H1 (cell line): ENCODE measurements around the gene YPEL5. TPM values are rescaled to one million over a fixed set of nuclear protein-coding genes. Genes with fewer than 3 reads are reported as not detected.

ENCODE experiments used
- CTCF ChIA-PET: fragments of 300-600 bp; sonication (Branson Sonifier 250); formaldehyde crosslinking; loops from one replicate; lab custom pipeline; 2021; ENCODE audit not compliant: partially characterized antibody; lab: Charles Lee
- POLR2A ChIA-PET: fragments of 300-600 bp; sonication (Branson Sonifier 250); formaldehyde crosslinking; loops from one replicate; lab custom pipeline; 2021; ENCODE audit warnings: inconsistent platforms; ENCODE audit not compliant: partially characterized antibody; lab: Charles Lee
- DNase-seq, 2 experiments: peaks; one replicate each; pipeline versions ENCODE4 v3.0.0 to v3.0.0-alpha.2; 2010 to 2022; ENCODE audit warnings: low spot score in 2 of 2, low read depth in 1 of 2, mixed read lengths in 1 of 2
- FAIRE-seq: peaks from 2 replicates; lab custom pipeline; 2011; peaks lifted over from hg19 to GRCh38; lab: Jason Lieb, UNC
- H2AFZ ChIP-seq: 2 replicates; pipeline ENCODE4 v1.8.1; 2012; ENCODE audit warnings: low read length, inconsistent platforms
- H2AK5ac ChIP-seq: 2 replicates; pipeline ENCODE4 v1.6.1; 2013; ENCODE audit warnings: low read depth, low read length
- H2BK120ac ChIP-seq: replicated peaks from 2 replicates; pipeline ENCODE3; 2013; ENCODE audit warnings: low read depth, low read length, inconsistent platforms
- H2BK12ac ChIP-seq: 2 replicates; pipeline ENCODE4 v1.6.1; 2013; ENCODE audit warnings: low read depth, low read length
- H2BK15ac ChIP-seq: 2 replicates; pipeline ENCODE4 v1.6.1; 2013; ENCODE audit warnings: low read length
- H2BK20ac ChIP-seq: 2 replicates; pipeline ENCODE4 v1.6.1; 2013; ENCODE audit warnings: low read length
- H2BK5ac ChIP-seq: 2 replicates; pipeline ENCODE4 v1.6.1; 2013; ENCODE audit warnings: low read depth, low read length
- H3K14ac ChIP-seq: 2 replicates; pipeline ENCODE4 v1.6.1; 2013; ENCODE audit warnings: inconsistent platforms; ENCODE audit not compliant: insufficient read length
- H3K18ac ChIP-seq: 2 replicates; pipeline ENCODE4 v1.6.1; 2013; ENCODE audit warnings: low read length; ENCODE audit errors: extremely low read depth
- H3K23ac ChIP-seq: 2 replicates; pipeline ENCODE4 v1.6.1; 2013; ENCODE audit warnings: inconsistent platforms; ENCODE audit not compliant: insufficient read length
- H3K23me2 ChIP-seq: 2 replicates; pipeline ENCODE4 v1.6.1; 2013; ENCODE audit warnings: low read depth, low read length
- H3K27ac ChIP-seq: 2 replicates; pipeline ENCODE4 v1.6.1; 2011; ENCODE audit warnings: low read depth, low read length, inconsistent platforms
- H3K27me3 ChIP-seq, 4 experiments: replicated peaks in 1 of 4; 1 replicate in 1 of 4; 2 replicates in 3 of 4; pipeline versions ENCODE4 v1.6.1 to v1.8.1; 2011 to 2013; ENCODE audit warnings: low read length in 3 of 4, mild to moderate bottlenecking in 3 of 4, inconsistent platforms in 2 of 4, mixed read lengths in 2 of 4, moderate library complexity in 1 of 4; ENCODE audit not compliant: control insufficient read depth in 3 of 4, insufficient read depth in 3 of 4; ENCODE audit errors: extremely low read depth in 1 of 4
- H3K36me3 ChIP-seq, 4 experiments: 2 replicates each; pipeline versions ENCODE4 v1.6.1 to v1.8.1; 2011 to 2013; ENCODE audit warnings: mild to moderate bottlenecking in 4 of 4, low read length in 3 of 4, moderate library complexity in 2 of 4, control low read depth in 1 of 4, inconsistent platforms in 1 of 4; ENCODE audit not compliant: insufficient read depth in 4 of 4, control insufficient read depth in 2 of 4
- H3K4ac ChIP-seq: replicated peaks from 2 replicates; pipeline ENCODE3; 2013; ENCODE audit warnings: low read length, low read depth, mixed read lengths, inconsistent platforms; ENCODE audit not compliant: insufficient read length
- H3K4me1 ChIP-seq, 4 experiments: replicated peaks in 1 of 4; 1 replicate in 1 of 4; 2 replicates in 3 of 4; pipeline versions ENCODE4 v1.6.1 to v1.8.1; 2011 to 2013; ENCODE audit warnings: low read length in 3 of 4, inconsistent platforms in 2 of 4, mixed read lengths in 1 of 4; ENCODE audit not compliant: insufficient read depth in 4 of 4, control insufficient read depth in 3 of 4
- H3K4me2 ChIP-seq, 2 experiments: 2 replicates each; pipeline versions ENCODE4 v1.6.1 to v1.8.1; 2011 to 2013; ENCODE audit warnings: low read depth in 2 of 2, low read length in 2 of 2, control low read depth in 1 of 2, inconsistent platforms in 1 of 2, mild to moderate bottlenecking in 1 of 2; ENCODE audit not compliant: insufficient read depth in 1 of 2
- H3K4me3 ChIP-seq, 4 experiments: fragments of 200-600, 300-600 bp in 1 of 4; sonication (generic), shearing (Covaris generic), sonication (Bioruptor Twin) in 1 of 4; 2 replicates each; pipeline versions ENCODE4 v1.5.1 to v1.8.1; 2011 to 2016; ENCODE audit warnings: low read length in 4 of 4, low read depth in 3 of 4, control low read depth in 2 of 4, inconsistent platforms in 2 of 4, mild to moderate bottlenecking in 2 of 4, mixed read lengths in 1 of 4, moderate library complexity in 1 of 4; ENCODE audit not compliant: insufficient read depth in 2 of 4; ENCODE audit errors: extremely low read depth in 1 of 4
- H3K56ac ChIP-seq: replicated peaks from 2 replicates; pipeline ENCODE3; 2013; ENCODE audit warnings: low read depth, mild to moderate bottlenecking, mixed read lengths, low read length, inconsistent platforms; ENCODE audit not compliant: insufficient read length
- H3K79me1 ChIP-seq: 2 replicates; pipeline ENCODE4 v1.6.1; 2013; ENCODE audit warnings: low read depth, low read length, control low read depth
- H3K79me2 ChIP-seq, 2 experiments: 2 replicates each; pipeline versions ENCODE4 v1.6.1 to v1.8.1; 2012 to 2013; ENCODE audit warnings: low read length in 2 of 2, mild to moderate bottlenecking in 2 of 2, inconsistent platforms in 1 of 2; ENCODE audit not compliant: insufficient read depth in 2 of 2, control insufficient read depth in 1 of 2
- H3K9ac ChIP-seq, 4 experiments: replicated peaks in 1 of 4; 1 replicate in 1 of 4; 2 replicates in 3 of 4; pipeline versions ENCODE4 v1.6.1 to v1.8.1; 2011 to 2013; ENCODE audit warnings: low read depth in 3 of 4, low read length in 3 of 4, control low read depth in 2 of 4, mild to moderate bottlenecking in 2 of 4, moderate library complexity in 2 of 4, inconsistent platforms in 1 of 4; ENCODE audit errors: extremely low read depth in 1 of 4
- H3K9me3 ChIP-seq, 2 experiments: 2 replicates each; pipeline versions ENCODE4 v1.6.1 to v1.8.1; 2012 to 2013; ENCODE audit warnings: mild to moderate bottlenecking in 2 of 2, moderate library complexity in 2 of 2, control low read depth in 1 of 2, inconsistent platforms in 1 of 2, low read depth in 1 of 2, low read length in 1 of 2, mixed read lengths in 1 of 2; ENCODE audit not compliant: insufficient read depth in 2 of 2
- H4K20me1 ChIP-seq, 2 experiments: replicated peaks in 1 of 2; 2 replicates each; pipeline versions ENCODE3 to v1.8.1; 2011 to 2013; ENCODE audit warnings: inconsistent platforms in 2 of 2, low read length in 2 of 2, mild to moderate bottlenecking in 1 of 2; ENCODE audit not compliant: insufficient read depth in 2 of 2, control insufficient read depth in 1 of 2
- H4K5ac ChIP-seq: 2 replicates; pipeline ENCODE4 v1.6.1; 2013; ENCODE audit warnings: low read length, low read depth, mixed read lengths, inconsistent platforms; ENCODE audit not compliant: insufficient read length
- H4K8ac ChIP-seq: 2 replicates; pipeline ENCODE4 v1.8.0; 2013; ENCODE audit warnings: mild to moderate bottlenecking, moderate library complexity, low read length, inconsistent platforms; ENCODE audit not compliant: insufficient read depth; ENCODE audit errors: extremely low read depth
- H4K91ac ChIP-seq: replicated peaks from 2 replicates; pipeline ENCODE3; 2013; ENCODE audit warnings: low read length, mixed read lengths, inconsistent platforms; ENCODE audit not compliant: insufficient read length
- BCL11A ChIP-seq, 2 experiments: IDR thresholded peaks; one replicate each; pipeline ENCODE4 v1.6.1; 2011; ENCODE audit warnings: low read depth in 2 of 2, low read length in 2 of 2, mild to moderate bottlenecking in 2 of 2
- POLR2A ChIP-seq, 2 experiments: IDR thresholded peaks; 1 replicate in 1 of 2; 2 replicates in 1 of 2; pipeline ENCODE4 v1.6.1; 2011; ENCODE audit warnings: low read depth in 2 of 2, low read length in 2 of 2, mild to moderate bottlenecking in 2 of 2; ENCODE audit errors: control extremely low read depth in 1 of 2
- POU5F1 ChIP-seq: IDR thresholded peaks from 2 replicates; pipeline ENCODE4 v1.6.1; 2011; ENCODE audit warnings: low read depth, mild to moderate bottlenecking, low read length, moderate library complexity
- RAD21 ChIP-seq, 2 experiments: IDR thresholded peaks in 1 of 2; conservative IDR thresholded peaks in 1 of 2; 2 replicates each; pipeline ENCODE4 v1.6.1; 2011; ENCODE audit warnings: low read depth in 2 of 2, low read length in 2 of 2, improper control_type of control experiment in 1 of 2, inconsistent platforms in 1 of 2, mild to moderate bottlenecking in 1 of 2, moderate library complexity in 1 of 2
- RNF2 ChIP-seq: fragments of 200-900, 300-1000 bp; sonication (generic); IDR thresholded peaks from 2 replicates; pipeline ENCODE4 v1.7.1; 2016; ENCODE audit warnings: borderline replicate concordance, low read depth, mild to moderate bottlenecking, antibody characterized with exemption, low read length; ENCODE audit not compliant: poor library complexity, severe bottlenecking; ENCODE audit errors: missing control alignments
- SAP30 ChIP-seq: fragments of 300-600 bp; sonication (generic); IDR thresholded peaks from 2 replicates; pipeline ENCODE4 v1.7.1; 2012; ENCODE audit warnings: low read length, moderate library complexity, mild to moderate bottlenecking, inconsistent platforms; ENCODE audit not compliant: insufficient read depth, insufficient replicate concordance
- SIN3A ChIP-seq, 2 experiments: IDR thresholded peaks in 1 of 2; conservative IDR thresholded peaks in 1 of 2; 2 replicates each; pipeline ENCODE4 v1.6.1; 2011 to 2012; ENCODE audit warnings: low read length in 2 of 2, improper control_type of control experiment in 1 of 2, low read depth in 1 of 2, mild to moderate bottlenecking in 1 of 2
- USF2 ChIP-seq: IDR thresholded peaks from 2 replicates; pipeline ENCODE4 v1.6.1; 2011; ENCODE audit warnings: low read length, improper control_type of control experiment
- YY1 ChIP-seq: IDR thresholded peaks from 2 replicates; pipeline ENCODE4 v1.6.1; 2011; ENCODE audit warnings: low read depth, mild to moderate bottlenecking, low read length
- WGBS, 2 experiments: shearing (Covaris generic) in 1 of 2; methylation state at CpG; one replicate each; pipeline versions ENCODE4 v1.1.6 to v1.1.7; 2013 to 2015; ENCODE audit warnings: low lambda C conversion rate in 2 of 2, mixed read lengths in 2 of 2, inconsistent platforms in 1 of 2, low coverage in 1 of 2, missing lambda C conversion rate in 1 of 2; ENCODE audit not compliant: insufficient replicate concordance in 2 of 2, insufficient coverage in 1 of 2, insufficient read length in 1 of 2; ENCODE audit errors: extremely low coverage in 1 of 2, missing lambda C conversion rate in 1 of 2; 5-methylcytosine and 5-hydroxymethylcytosine counted together
- polyA plus RNA-seq, 7 experiments: library from polyadenylated mRNA; depleted of rRNA in 3 of 7; stranded (reverse) in 5 of 7; unstranded in 2 of 7; fragments of >200 nt in 5 of 7; fragments of 200-250 nt in 2 of 7; gene quantifications; 1 replicate in 5 of 7; 2 replicates in 1 of 7; 4 replicates in 1 of 7; pipeline versions ENCODE4 v1.2.1 to v1.2.3, GENCODE V29; 2011 to 2013; ENCODE audit warnings: missing spikeins in 2 of 7, mixed read lengths in 2 of 7
- total RNA-seq: library from RNA; stranded (reverse); fragmentation: NEBNext Ultra II Directional; extraction: Animal tissue kit (Norgen Biotek cat#: 25700); gene quantifications from 2 replicates; pipeline ENCODE4 v1.2.1, GENCODE V29; 2021

The YPEL5 gene
- total and polyA plus RNA-seq, 2 of the 8 experiments (the other 6 are each of a cell fraction or from before 2014, with no cell fraction given) = 18.5 to 28.0 TPM

DNA sequence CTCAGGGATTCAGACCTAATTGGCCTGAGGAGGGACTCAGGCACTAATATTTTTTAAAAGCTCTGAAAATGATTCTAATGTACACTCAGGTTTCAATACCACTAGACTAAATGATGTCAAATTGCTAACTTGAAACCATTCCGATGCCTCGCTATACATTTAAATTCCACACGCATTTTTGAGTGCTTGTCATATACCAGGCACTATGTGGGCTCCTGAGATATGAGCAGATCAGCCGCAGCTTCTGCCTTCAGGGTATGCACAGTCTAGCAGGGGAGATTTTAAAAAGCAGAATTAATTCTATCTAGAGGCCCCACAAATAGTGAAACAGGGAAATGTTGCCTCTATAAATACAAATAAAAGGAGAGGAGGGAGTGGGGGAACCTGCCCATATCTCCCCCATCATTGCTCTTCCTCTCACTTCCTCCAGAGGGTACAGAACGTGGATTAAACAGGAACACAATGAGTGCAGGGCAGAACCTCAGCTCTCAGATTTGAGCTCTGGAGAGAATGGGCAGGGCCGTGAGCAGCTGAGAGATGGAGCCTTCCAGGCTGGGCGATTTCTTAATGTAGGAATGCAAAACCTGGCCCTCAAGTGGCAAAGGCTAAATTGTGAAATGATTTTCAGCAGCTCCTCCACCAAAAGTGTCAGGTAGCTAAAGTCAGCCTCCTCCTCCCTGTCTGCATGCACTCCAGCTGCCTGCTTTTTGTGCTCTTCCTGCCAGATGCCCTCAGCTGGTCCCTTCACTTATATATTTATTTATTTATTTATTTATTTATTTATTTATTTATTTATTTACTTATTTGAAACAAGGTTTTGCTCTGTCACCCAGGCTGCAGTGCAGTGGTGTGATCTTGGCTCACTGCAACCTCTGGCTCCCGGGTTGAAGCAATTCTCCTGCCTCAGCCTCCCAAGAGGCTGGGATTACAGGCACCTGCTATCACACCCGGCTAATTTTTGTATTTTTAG, 59.9 kb downstream of the YPEL5 start:
- Histone ChIP-seq H2BK5ac (no peak overlapping the region), H3K27me3 (no peaks in the 10 kb centered on the region), H3K36me3 (no peaks in the 10 kb centered on the region), H2AK5ac (no peak overlapping the region), H3K27ac (no peak overlapping the region), H4K5ac (no peak overlapping the region), H3K23ac (no peak overlapping the region), H3K79me2 (no peaks in the 10 kb centered on the region), H3K4me3 (no peak overlapping the region), H3K23me2 (no peaks in the 10 kb centered on the region), H3K79me1 (no peaks in the 10 kb centered on the region), H4K91ac (no peak overlapping the region), H3K14ac (no peak overlapping the region), H3K4ac (no peak overlapping the region), H3K9me3 (no peaks in the 10 kb centered on the region), H4K8ac (no peak overlapping the region), H3K56ac (no peak overlapping the region), H2BK120ac (no peak overlapping the region), H3K9ac (no peak overlapping the region), H2AFZ (no peak overlapping the region), H3K18ac (no peak overlapping the region), H2BK20ac (no peak overlapping the region), H2BK12ac (no peak overlapping the region), H4K20me1 (no peaks in the 10 kb centered on the region), H2BK15ac (no peak overlapping the region), H3K4me1 (peaks cover 0 to 4% (median 2%) of the 10 kb centered on the region in 4 experiments; a peak in 3 of 7 replicates), H3K4me2 (no peak overlapping the region)
- 86% methylated on average over 9 of the region's 9 CpGs; no CpG with 5 or more reads in 1 of the 2 experiments for WGBS, 2 experiments
- no peak for DNase-seq
- ChIA-PET POLR2A (interaction anchor here (0.7 to 1.3 kb wide), 2 partner anchors 32 to 225 kb away, joined by 3 read pairs; no protein-coding TSS in a partner anchor), CTCF (interaction anchor here (0.5 to 5.7 kb wide), 24 partner anchors 10 to 503 kb away, joined by 3 to 143 read pairs (median 3); no protein-coding TSS in a partner anchor)
- FAIRE-seq = no peak
- no peak for TF ChIP-seq BCL11A (IDR thresholded peaks at IDR 0.05; ENCODE audit: low read depth in 2 of 2, low read length in 2 of 2)
- no peak for TF ChIP-seq YY1
- TF ChIP-seq RNF2 = no peak
- no peak for TF ChIP-seq POU5F1
- no peak for TF ChIP-seq RAD21 (IDR thresholded peaks at IDR 0.05 in 1 of 2, conservative IDR thresholded peaks at IDR 0.05 in 1 of 2; ENCODE audit: low read depth in 2 of 2, low read length in 2 of 2)
- TF ChIP-seq POLR2A (IDR thresholded peaks at IDR 0.05; ENCODE audit: control extremely low read depth in 1 of 2, low read depth in 2 of 2, low read length in 2 of 2) = no peak
- no peak for TF ChIP-seq SIN3A (conservative IDR thresholded peaks at IDR 0.05 in 1 of 2, IDR thresholded peaks at IDR 0.05 in 1 of 2; ENCODE audit: low read depth in 1 of 2, low read length in 2 of 2)
- no peak for TF ChIP-seq SAP30
- no peak for TF ChIP-seq USF2
